H1 (cell line): Measurements from ENCODE around the gene FOXL3. TPM values are rescaled to one million over a fixed set of nuclear protein-coding genes. Genes with fewer than 3 reads are reported as not detected.

Experiments
- CTCF ChIA-PET: fragments of 300-600 bp; sonication (Branson Sonifier 250); formaldehyde crosslinking; loops from one replicate; lab custom pipeline; 2021; ENCODE audit not compliant: partially characterized antibody; lab: Charles Lee
- POLR2A ChIA-PET: fragments of 300-600 bp; sonication (Branson Sonifier 250); formaldehyde crosslinking; loops from one replicate; lab custom pipeline; 2021; ENCODE audit warnings: inconsistent platforms; ENCODE audit not compliant: partially characterized antibody; lab: Charles Lee
- DNase-seq, 2 experiments: peaks; one replicate each; pipeline versions ENCODE4 v3.0.0 to v3.0.0-alpha.2; 2010 to 2022; ENCODE audit warnings: low spot score in 2 of 2, low read depth in 1 of 2, mixed read lengths in 1 of 2
- FAIRE-seq: peaks from 2 replicates; lab custom pipeline; 2011; peaks lifted over from hg19 to GRCh38; lab: Jason Lieb, UNC
- H2AFZ ChIP-seq: 2 replicates; pipeline ENCODE4 v1.8.1; 2012; ENCODE audit warnings: low read length, inconsistent platforms
- H2AK5ac ChIP-seq: 2 replicates; pipeline ENCODE4 v1.6.1; 2013; ENCODE audit warnings: low read depth, low read length
- H2BK120ac ChIP-seq: replicated peaks from 2 replicates; pipeline ENCODE3; 2013; ENCODE audit warnings: low read depth, low read length, inconsistent platforms
- H2BK12ac ChIP-seq: 2 replicates; pipeline ENCODE4 v1.6.1; 2013; ENCODE audit warnings: low read depth, low read length
- H2BK15ac ChIP-seq: 2 replicates; pipeline ENCODE4 v1.6.1; 2013; ENCODE audit warnings: low read length
- H2BK20ac ChIP-seq: 2 replicates; pipeline ENCODE4 v1.6.1; 2013; ENCODE audit warnings: low read length
- H2BK5ac ChIP-seq: 2 replicates; pipeline ENCODE4 v1.6.1; 2013; ENCODE audit warnings: low read depth, low read length
- H3K14ac ChIP-seq: 2 replicates; pipeline ENCODE4 v1.6.1; 2013; ENCODE audit warnings: inconsistent platforms; ENCODE audit not compliant: insufficient read length
- H3K18ac ChIP-seq: 2 replicates; pipeline ENCODE4 v1.6.1; 2013; ENCODE audit warnings: low read length; ENCODE audit errors: extremely low read depth
- H3K23ac ChIP-seq: 2 replicates; pipeline ENCODE4 v1.6.1; 2013; ENCODE audit warnings: inconsistent platforms; ENCODE audit not compliant: insufficient read length
- H3K23me2 ChIP-seq: 2 replicates; pipeline ENCODE4 v1.6.1; 2013; ENCODE audit warnings: low read depth, low read length
- H3K27ac ChIP-seq: 2 replicates; pipeline ENCODE4 v1.6.1; 2011; ENCODE audit warnings: low read depth, low read length, inconsistent platforms
- H3K27me3 ChIP-seq, 4 experiments: replicated peaks in 1 of 4; 1 replicate in 1 of 4; 2 replicates in 3 of 4; pipeline versions ENCODE4 v1.6.1 to v1.8.1; 2011 to 2013; ENCODE audit warnings: low read length in 3 of 4, mild to moderate bottlenecking in 3 of 4, inconsistent platforms in 2 of 4, mixed read lengths in 2 of 4, moderate library complexity in 1 of 4; ENCODE audit not compliant: control insufficient read depth in 3 of 4, insufficient read depth in 3 of 4; ENCODE audit errors: extremely low read depth in 1 of 4
- H3K36me3 ChIP-seq, 4 experiments: 2 replicates each; pipeline versions ENCODE4 v1.6.1 to v1.8.1; 2011 to 2013; ENCODE audit warnings: mild to moderate bottlenecking in 4 of 4, low read length in 3 of 4, moderate library complexity in 2 of 4, control low read depth in 1 of 4, inconsistent platforms in 1 of 4; ENCODE audit not compliant: insufficient read depth in 4 of 4, control insufficient read depth in 2 of 4
- H3K4ac ChIP-seq: replicated peaks from 2 replicates; pipeline ENCODE3; 2013; ENCODE audit warnings: low read length, low read depth, mixed read lengths, inconsistent platforms; ENCODE audit not compliant: insufficient read length
- H3K4me1 ChIP-seq, 4 experiments: replicated peaks in 1 of 4; 1 replicate in 1 of 4; 2 replicates in 3 of 4; pipeline versions ENCODE4 v1.6.1 to v1.8.1; 2011 to 2013; ENCODE audit warnings: low read length in 3 of 4, inconsistent platforms in 2 of 4, mixed read lengths in 1 of 4; ENCODE audit not compliant: insufficient read depth in 4 of 4, control insufficient read depth in 3 of 4
- H3K4me2 ChIP-seq, 2 experiments: 2 replicates each; pipeline versions ENCODE4 v1.6.1 to v1.8.1; 2011 to 2013; ENCODE audit warnings: low read depth in 2 of 2, low read length in 2 of 2, control low read depth in 1 of 2, inconsistent platforms in 1 of 2, mild to moderate bottlenecking in 1 of 2; ENCODE audit not compliant: insufficient read depth in 1 of 2
- H3K4me3 ChIP-seq, 4 experiments: fragments of 200-600, 300-600 bp in 1 of 4; sonication (generic), shearing (Covaris generic), sonication (Bioruptor Twin) in 1 of 4; 2 replicates each; pipeline versions ENCODE4 v1.5.1 to v1.8.1; 2011 to 2016; ENCODE audit warnings: low read length in 4 of 4, low read depth in 3 of 4, control low read depth in 2 of 4, inconsistent platforms in 2 of 4, mild to moderate bottlenecking in 2 of 4, mixed read lengths in 1 of 4, moderate library complexity in 1 of 4; ENCODE audit not compliant: insufficient read depth in 2 of 4; ENCODE audit errors: extremely low read depth in 1 of 4
- H3K56ac ChIP-seq: replicated peaks from 2 replicates; pipeline ENCODE3; 2013; ENCODE audit warnings: low read depth, mild to moderate bottlenecking, mixed read lengths, low read length, inconsistent platforms; ENCODE audit not compliant: insufficient read length
- H3K79me1 ChIP-seq: 2 replicates; pipeline ENCODE4 v1.6.1; 2013; ENCODE audit warnings: low read depth, low read length, control low read depth
- H3K79me2 ChIP-seq, 2 experiments: 2 replicates each; pipeline versions ENCODE4 v1.6.1 to v1.8.1; 2012 to 2013; ENCODE audit warnings: low read length in 2 of 2, mild to moderate bottlenecking in 2 of 2, inconsistent platforms in 1 of 2; ENCODE audit not compliant: insufficient read depth in 2 of 2, control insufficient read depth in 1 of 2
- H3K9ac ChIP-seq, 4 experiments: replicated peaks in 1 of 4; 1 replicate in 1 of 4; 2 replicates in 3 of 4; pipeline versions ENCODE4 v1.6.1 to v1.8.1; 2011 to 2013; ENCODE audit warnings: low read depth in 3 of 4, low read length in 3 of 4, control low read depth in 2 of 4, mild to moderate bottlenecking in 2 of 4, moderate library complexity in 2 of 4, inconsistent platforms in 1 of 4; ENCODE audit errors: extremely low read depth in 1 of 4
- H3K9me3 ChIP-seq, 2 experiments: 2 replicates each; pipeline versions ENCODE4 v1.6.1 to v1.8.1; 2012 to 2013; ENCODE audit warnings: mild to moderate bottlenecking in 2 of 2, moderate library complexity in 2 of 2, control low read depth in 1 of 2, inconsistent platforms in 1 of 2, low read depth in 1 of 2, low read length in 1 of 2, mixed read lengths in 1 of 2; ENCODE audit not compliant: insufficient read depth in 2 of 2
- H4K20me1 ChIP-seq, 2 experiments: replicated peaks in 1 of 2; 2 replicates each; pipeline versions ENCODE3 to v1.8.1; 2011 to 2013; ENCODE audit warnings: inconsistent platforms in 2 of 2, low read length in 2 of 2, mild to moderate bottlenecking in 1 of 2; ENCODE audit not compliant: insufficient read depth in 2 of 2, control insufficient read depth in 1 of 2
- H4K5ac ChIP-seq: 2 replicates; pipeline ENCODE4 v1.6.1; 2013; ENCODE audit warnings: low read length, low read depth, mixed read lengths, inconsistent platforms; ENCODE audit not compliant: insufficient read length
- H4K8ac ChIP-seq: 2 replicates; pipeline ENCODE4 v1.8.0; 2013; ENCODE audit warnings: mild to moderate bottlenecking, moderate library complexity, low read length, inconsistent platforms; ENCODE audit not compliant: insufficient read depth; ENCODE audit errors: extremely low read depth
- H4K91ac ChIP-seq: replicated peaks from 2 replicates; pipeline ENCODE3; 2013; ENCODE audit warnings: low read length, mixed read lengths, inconsistent platforms; ENCODE audit not compliant: insufficient read length
- E2F6 ChIP-seq: IDR thresholded peaks from 2 replicates; pipeline ENCODE4 v1.6.1; 2012; ENCODE audit warnings: inconsistent platforms
- FOSL1 ChIP-seq: IDR thresholded peaks from 2 replicates; pipeline ENCODE4 v1.6.1; 2011; ENCODE audit warnings: mild to moderate bottlenecking, low read depth, low read length, moderate library complexity; ENCODE audit not compliant: insufficient read depth
- GABPA ChIP-seq: IDR thresholded peaks from 2 replicates; pipeline ENCODE4 v1.6.1; 2011; ENCODE audit warnings: mild to moderate bottlenecking, low read length, moderate library complexity, borderline replicate concordance; ENCODE audit not compliant: insufficient read depth
- MAFK ChIP-seq: IDR thresholded peaks from 2 replicates; pipeline ENCODE4 v1.6.1; 2012; ENCODE audit warnings: low read depth, mild to moderate bottlenecking, improper control_type of control experiment, low read length
- RBBP5 ChIP-seq: IDR thresholded peaks from 2 replicates; pipeline ENCODE4 v1.7.1; 2012; ENCODE audit warnings: low read depth, mild to moderate bottlenecking, inconsistent platforms, low read length, moderate library complexity, borderline replicate concordance
- WGBS, 2 experiments: shearing (Covaris generic) in 1 of 2; methylation state at CpG; one replicate each; pipeline versions ENCODE4 v1.1.6 to v1.1.7; 2013 to 2015; ENCODE audit warnings: low lambda C conversion rate in 2 of 2, mixed read lengths in 2 of 2, inconsistent platforms in 1 of 2, low coverage in 1 of 2, missing lambda C conversion rate in 1 of 2; ENCODE audit not compliant: insufficient replicate concordance in 2 of 2, insufficient coverage in 1 of 2, insufficient read length in 1 of 2; ENCODE audit errors: extremely low coverage in 1 of 2, missing lambda C conversion rate in 1 of 2; 5-methylcytosine and 5-hydroxymethylcytosine counted together
- polyA plus RNA-seq, 7 experiments: library from polyadenylated mRNA; depleted of rRNA in 3 of 7; stranded (reverse) in 5 of 7; unstranded in 2 of 7; fragments of >200 nt in 5 of 7; fragments of 200-250 nt in 2 of 7; gene quantifications; 1 replicate in 5 of 7; 2 replicates in 1 of 7; 4 replicates in 1 of 7; pipeline versions ENCODE4 v1.2.1 to v1.2.3, GENCODE V29; 2011 to 2013; ENCODE audit warnings: missing spikeins in 2 of 7, mixed read lengths in 2 of 7
- total RNA-seq: library from RNA; stranded (reverse); fragmentation: NEBNext Ultra II Directional; extraction: Animal tissue kit (Norgen Biotek cat#: 25700); gene quantifications from 2 replicates; pipeline ENCODE4 v1.2.1, GENCODE V29; 2021

The FOXL3 gene
- total and polyA plus RNA-seq, 2 of the 8 experiments (the other 6 are each of a cell fraction or from before 2014, with no cell fraction given) = not detected

GRCh38 chr7:300546-301290 is 10.7 kb downstream of the FOXL3 start:
- H3K27me3 ChIP-seq = no peaks in the 10 kb centered on the region
- no peak overlapping the region for H2BK15ac ChIP-seq
- H3K9me3 ChIP-seq = peaks cover 6 to 9% of the 10 kb centered on the region in 2 experiments; a peak in 2 of 4 replicates
- no peak overlapping the region for H4K5ac ChIP-seq
- peak overlapping the region; percentile 72; the same call in 1 of the 2 replicates for H2AK5ac ChIP-seq
- no peak overlapping the region for H4K91ac ChIP-seq
- ChIA-PET POLR2A (interaction anchor here (0.8 kb wide), 1 partner anchor 11 kb away, joined by 3 read pairs; no protein-coding TSS in a partner anchor), CTCF (interaction anchor here (1.1 kb wide), 1 partner anchor 21 kb away, joined by 3 read pairs; no protein-coding TSS in a partner anchor)
- peaks cover 0 to 6% of the 10 kb centered on the region in 2 experiments for H4K20me1 ChIP-seq
- H3K23ac ChIP-seq = no peak overlapping the region
- H3K4ac ChIP-seq = no peak overlapping the region
- H2AFZ ChIP-seq = no peak overlapping the region
- H2BK20ac ChIP-seq = no peak overlapping the region
- no peaks in the 10 kb centered on the region for H3K79me1 ChIP-seq
- peak overlapping the region; percentile 35; the same call in 1 of the 2 replicates for H2BK12ac ChIP-seq
- H2BK5ac ChIP-seq = 0 out of 2 replicates have a peak overlapping the region, but pooled peaks have one; percentile 0
- no peak overlapping the region for H3K18ac ChIP-seq
- no peak for DNase-seq
- no peak for FAIRE-seq
- no peaks in the 10 kb centered on the region; a peak in 1 of 8 replicates for H3K36me3 ChIP-seq
- no peak overlapping the region for H3K56ac ChIP-seq
- peaks cover 3% of the 10 kb centered on the region; the same call in 1 of the 2 replicates for H3K23me2 ChIP-seq
- no peak overlapping the region for H3K4me3 ChIP-seq
- no peak for TF ChIP-seq GABPA
- TF ChIP-seq RBBP5 = no peak
- TF ChIP-seq MAFK = no peak
- no peak for TF ChIP-seq FOSL1
- no peak for TF ChIP-seq E2F6
- H3K9ac ChIP-seq = no peak overlapping the region
- WGBS, 2 experiments = 87% methylated on average over 13 of the region's 13 CpGs; no CpG with 5 or more reads in 1 of the 2 experiments
- H3K4me2 ChIP-seq = no peak overlapping the region
- H3K27ac ChIP-seq = no peak overlapping the region
- H4K8ac ChIP-seq = no peak overlapping the region
- no peaks in the 10 kb centered on the region; a peak in 1 of 7 replicates for H3K4me1 ChIP-seq
- no peaks in the 10 kb centered on the region for H3K79me2 ChIP-seq
- no peak overlapping the region for H3K14ac ChIP-seq
- no peak overlapping the region for H2BK120ac ChIP-seq
